ENCODE measurements around the gene PSMD8. TPM values are rescaled to one million over a fixed set of nuclear protein-coding genes. Genes with fewer than 3 reads are reported as not detected.
A peak's percentile ranks its signal among the peaks of the same experiment; 100 is the strongest.

The PSMD8 gene
- polyA plus RNA-seq, 3 donors, result 148 to 207 (median 179) TPM

GRCh38 chr19:38376576-38376975 lies 2.2 kb downstream of the PSMD8 start:
- intact Hi-C loops (cut with micrococcal nuclease), result no loop called here
- peak overlapping the region in 4 of 7 donors; percentile 2 to 55 (median 43) for H3K27ac Mint-ChIP-seq
- H3K4me3 ChIP-seq (replicated peaks in 1 of 3; ENCODE audit: low read depth in 2 of 3, low read length in 3 of 3), result no peak overlapping the region

GRCh38 chr19:38377052-38377451 lies 2.7 kb downstream of the PSMD8 start:
- no peak overlapping the region for H2AFZ ChIP-seq (ENCODE audit: insufficient read depth, low read depth, low read length, poor library complexity, severe bottlenecking)
- peaks cover 32 to 59% of the 10 kb centered on the region in 2 donors for H3K36me3 ChIP-seq (replicated peaks in 1 of 2; ENCODE audit: control insufficient read depth in 1 of 2, insufficient read depth in 2 of 2, low read length in 2 of 2)
- Mint-ChIP-seq H3K27ac (no peak overlapping the region), H3K36me3 (peaks cover 37 to 60% of the 10 kb centered on the region in 2 donors), H3K27me3 (ENCODE audit: low read depth in 3 of 3) (peaks cover 5 to 7% (median 6%) of the 10 kb centered on the region in 3 donors), H3K4me1 (peaks cover 24% of the 10 kb centered on the region), H3K9me3 (peaks cover 0 to 3% (median 0%) of the 10 kb centered on the region in 7 donors), H3K4me3 (no peak overlapping the region)
- peaks cover 29% of the 10 kb centered on the region for H3K79me2 ChIP-seq (ENCODE audit: insufficient read depth, low read length)
- H3K9me3 ChIP-seq (replicated peaks in 1 of 2; ENCODE audit: control insufficient read depth in 1 of 2, insufficient read depth in 1 of 2, low read length in 2 of 2), result no peaks in the 10 kb centered on the region
- DNase-seq, result no peak
- no peak overlapping the region for H3K9ac ChIP-seq (ENCODE audit: insufficient read depth, low read length, poor library complexity, severe bottlenecking)
- H3K27me3 ChIP-seq (ENCODE audit: control insufficient read depth in 2 of 2, insufficient read depth in 2 of 2, low read length in 2 of 2), result no peaks in the 10 kb centered on the region
- intact Hi-C loops (cut with micrococcal nuclease), result no loop called here
- H3K27ac ChIP-seq (ENCODE audit: low read depth in 1 of 2, low read length in 2 of 2), result peak overlapping the region in 1 of 2 donors; percentile 32
- H3K4me1 ChIP-seq (ENCODE audit: control insufficient read depth in 1 of 2, insufficient read depth in 2 of 2, low read length in 2 of 2), result peaks cover 18 to 23% of the 10 kb centered on the region in 2 donors
- TF ChIP-seq, protein P1, sequence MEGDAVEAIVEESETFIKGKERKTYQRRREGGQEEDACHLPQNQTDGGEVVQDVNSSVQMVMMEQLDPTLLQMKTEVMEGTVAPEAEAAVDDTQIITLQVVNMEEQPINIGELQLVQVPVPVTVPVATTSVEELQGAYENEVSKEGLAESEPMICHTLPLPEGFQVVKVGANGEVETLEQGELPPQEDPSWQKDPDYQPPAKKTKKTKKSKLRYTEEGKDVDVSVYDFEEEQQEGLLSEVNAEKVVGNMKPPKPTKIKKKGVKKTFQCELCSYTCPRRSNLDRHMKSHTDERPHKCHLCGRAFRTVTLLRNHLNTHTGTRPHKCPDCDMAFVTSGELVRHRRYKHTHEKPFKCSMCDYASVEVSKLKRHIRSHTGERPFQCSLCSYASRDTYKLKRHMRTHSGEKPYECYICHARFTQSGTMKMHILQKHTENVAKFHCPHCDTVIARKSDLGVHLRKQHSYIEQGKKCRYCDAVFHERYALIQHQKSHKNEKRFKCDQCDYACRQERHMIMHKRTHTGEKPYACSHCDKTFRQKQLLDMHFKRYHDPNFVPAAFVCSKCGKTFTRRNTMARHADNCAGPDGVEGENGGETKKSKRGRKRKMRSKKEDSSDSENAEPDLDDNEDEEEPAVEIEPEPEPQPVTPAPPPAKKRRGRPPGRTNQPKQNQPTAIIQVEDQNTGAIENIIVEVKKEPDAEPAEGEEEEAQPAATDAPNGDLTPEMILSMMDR (IDR thresholded peaks at IDR 0.05), result no peak
- H4K20me1 ChIP-seq (ENCODE audit: insufficient read depth, low read length), result peaks cover 45% of the 10 kb centered on the region
- no peak overlapping the region for H3K4me3 ChIP-seq (replicated peaks in 1 of 3; ENCODE audit: low read depth in 2 of 3, low read length in 3 of 3)
- no peak overlapping the region for H3K4me2 ChIP-seq (replicated peaks; ENCODE audit: extremely low read depth, low read length, poor library complexity, severe bottlenecking)
- WGBS (ENCODE audit: insufficient coverage), result no CpG with 5 or more reads among the region's 4 CpGs

More at GRCh38 chr19:38376576-38376975, 2.2 kb downstream of the PSMD8 start:
- H3K36me3 Mint-ChIP-seq, result peaks cover 32 to 55% of the 10 kb centered on the region in 2 donors
- Histone ChIP-seq H3K79me2 (ENCODE audit: insufficient read depth, low read length) (peaks cover 29% of the 10 kb centered on the region), H3K27me3 (ENCODE audit: control insufficient read depth in 2 of 2, insufficient read depth in 2 of 2, low read length in 2 of 2) (no peaks in the 10 kb centered on the region), H3K4me2 (replicated peaks; ENCODE audit: extremely low read depth, low read length, poor library complexity, severe bottlenecking) (no peak overlapping the region), H3K4me1 (ENCODE audit: control insufficient read depth in 1 of 2, insufficient read depth in 2 of 2, low read length in 2 of 2) (peaks cover 18 to 23% of the 10 kb centered on the region in 2 donors), H2AFZ (ENCODE audit: insufficient read depth, low read depth, low read length, poor library complexity, severe bottlenecking) (no peak overlapping the region), H3K9me3 (replicated peaks in 1 of 2; ENCODE audit: control insufficient read depth in 1 of 2, insufficient read depth in 1 of 2, low read length in 2 of 2) (no peaks in the 10 kb centered on the region), H4K20me1 (ENCODE audit: insufficient read depth, low read length) (peaks cover 44% of the 10 kb centered on the region), H3K27ac (ENCODE audit: low read depth in 1 of 2, low read length in 2 of 2) (peak overlapping the region in 1 of 2 donors; percentile 32), H3K9ac (ENCODE audit: insufficient read depth, low read length, poor library complexity, severe bottlenecking) (no peak overlapping the region), H3K36me3 (replicated peaks in 1 of 2; ENCODE audit: control insufficient read depth in 1 of 2, insufficient read depth in 2 of 2, low read length in 2 of 2) (peaks cover 28 to 54% of the 10 kb centered on the region in 2 donors)
- H3K4me3 Mint-ChIP-seq, result no peak overlapping the region
- peaks cover 0 to 3% (median 0%) of the 10 kb centered on the region in 7 donors for H3K9me3 Mint-ChIP-seq
- DNase-seq, result no peak
- TF ChIP-seq, protein P1 (IDR thresholded peaks at IDR 0.05), result no peak
- peaks cover 24% of the 10 kb centered on the region for H3K4me1 Mint-ChIP-seq
- H3K27me3 Mint-ChIP-seq (ENCODE audit: low read depth in 3 of 3), result peaks cover 5 to 10% (median 7%) of the 10 kb centered on the region in 3 donors
- WGBS (ENCODE audit: insufficient coverage), result 97% methylated on average over 3 of the region's 3 CpGs

All from CD14-positive monocyte (primary cell).